HG02610 (cell line): ENCODE measurements around the gene A3GALT2.

ENCODE experiments used
- ATAC-seq: cut with Tn5 transposase; IDR thresholded peaks from one replicate; pipeline ENCODE4 v1.9.1; 2021; ENCODE audit warnings: mild to moderate bottlenecking, moderate library complexity; ENCODE audit not compliant: unreplicated experiment

The A3GALT2 gene

GRCh38 chr1:33350611-33351280 is 29.8 kb upstream of the A3GALT2 start:
- no peak for ATAC-seq

GRCh38 chr1:33349778-33350610 is 29.1 kb upstream of the A3GALT2 start:
- peak; percentile 79 for ATAC-seq

GRCh38 chr1:33349081-33349759 is 28.3 kb upstream of the A3GALT2 start:
- ATAC-seq = peak; percentile 34

- no peak for ATAC-seq
Measured at GRCh38 chr1:33348676-33349080, 27.8 kb upstream of the A3GALT2 start.

GRCh38 chr1:33348194-33348593 is 27.3 kb upstream of the A3GALT2 start:
- ATAC-seq = no peak

GRCh38 chr1:33347650-33347992 is 26.7 kb upstream of the A3GALT2 start:
- ATAC-seq = no peak

- no peak for ATAC-seq
Measured at GRCh38 chr1:33346927-33347649, 26.2 kb upstream of the A3GALT2 start.

- ATAC-seq = no peak
Measured at GRCh38 chr1:33346533-33346926, 25.6 kb upstream of the A3GALT2 start.

- no peak for ATAC-seq
Measured at GRCh38 chr1:33344896-33345560, 24.1 kb upstream of the A3GALT2 start.

- no peak for ATAC-seq
Measured at GRCh38 chr1:33343539-33343938, 22.6 kb upstream of the A3GALT2 start.

GRCh38 chr1:33342041-33342723 is 21.3 kb upstream of the A3GALT2 start:
- ATAC-seq = no peak

GRCh38 chr1:33341190-33341589 is 20.3 kb upstream of the A3GALT2 start:
- no peak for ATAC-seq

GRCh38 chr1:33339413-33339812 is 18.5 kb upstream of the A3GALT2 start:
- ATAC-seq = no peak

- ATAC-seq = no peak
Measured at GRCh38 chr1:33338440-33339211, 17.7 kb upstream of the A3GALT2 start.

GRCh38 chr1:33338048-33338439 is 17.1 kb upstream of the A3GALT2 start:
- ATAC-seq = no peak

- no peak for ATAC-seq
Measured at GRCh38 chr1:33337441-33337840, 16.5 kb upstream of the A3GALT2 start.

- ATAC-seq = no peak
Measured at GRCh38 chr1:33336580-33336979, 15.7 kb upstream of the A3GALT2 start.

GRCh38 chr1:33335020-33335419 is 14.1 kb upstream of the A3GALT2 start:
- no peak for ATAC-seq

- no peak for ATAC-seq
Measured at GRCh38 chr1:33334081-33334552, 13.2 kb upstream of the A3GALT2 start.
